ENCODE results near the gene TNNT1.
"Not testable (repeated sequence)": the region's sequence is repeated elsewhere in the genome, so short reads cannot be mapped to it uniquely, and the experiment has no call there.

The TNNT1 gene

GRCh38 chr19:55166530-55167268 lies 17.7 kb upstream of the TNNT1 start, which contains the start of gene DNAAF3:
Gene DNAAF3, minus strand, starts transcription at chr19:55166613. Its CDS starts 200 bp downstream, at chr19:55166413.
- peak; percentile 29 for DNase-seq

GRCh38 chr19:55165952-55166529 lies 17.0 kb upstream of the TNNT1 start:
- DNase-seq: no peak

- DNase-seq: no peak
Observed at GRCh38 chr19:55161571-55162322, 12.7 kb upstream of the TNNT1 start.

GRCh38 chr19:55160986-55161365 lies 12.0 kb upstream of the TNNT1 start:
- DNase-seq: no peak

GRCh38 chr19:55160128-55160985 lies 11.4 kb upstream of the TNNT1 start:
- peak; percentile 70 for DNase-seq

- no peak for DNase-seq
Observed at GRCh38 chr19:55158848-55159749, 10.1 kb upstream of the TNNT1 start.

- no peak for DNase-seq
Observed at GRCh38 chr19:55158423-55158822, 9.4 kb upstream of the TNNT1 start.

GRCh38 chr19:55157064-55157908 lies 8.3 kb upstream of the TNNT1 start, which contains the start of gene TNNI3:
Gene TNNI3, minus strand, starts transcription at chr19:55157732. Its CDS starts 143 bp downstream, at chr19:55157589.
- no peak for DNase-seq

GRCh38 chr19:55156202-55157063 lies 7.4 kb upstream of the TNNT1 start:
- DNase-seq: no peak

GRCh38 chr19:55155784-55156183 lies 6.8 kb upstream of the TNNT1 start:
- DNase-seq: not testable (repeated sequence)

GRCh38 chr19:55153652-55154264 lies 4.8 kb upstream of the TNNT1 start:
- DNase-seq: no peak

- no peak for DNase-seq
Observed at GRCh38 chr19:55152017-55152416, 3.0 kb upstream of the TNNT1 start.

GRCh38 chr19:55147545-55148251 lies 1.3 kb downstream of the TNNT1 start:
- no peak for DNase-seq

GRCh38 chr19:55146705-55147273 lies 2.2 kb downstream of the TNNT1 start:
- no peak for DNase-seq

- DNase-seq: no peak
Observed at GRCh38 chr19:55146078-55146704, 2.8 kb downstream of the TNNT1 start.

GRCh38 chr19:55145232-55145631 lies 3.8 kb downstream of the TNNT1 start:
- no peak for DNase-seq

- no peak for DNase-seq
Observed at GRCh38 chr19:55141696-55142095, 7.3 kb downstream of the TNNT1 start.

GRCh38 chr19:55137915-55138314 lies 11.1 kb downstream of the TNNT1 start:
- no peak for DNase-seq

Measured in activated gamma-delta T cell (primary cell).